ENCODE measurements around the gene KXD1. TPM values are rescaled to one million over a fixed set of nuclear protein-coding genes. Genes with fewer than 3 reads are reported as not detected.
"Not testable (repeated sequence)": the region's sequence is repeated elsewhere in the genome, so short reads cannot be mapped to it uniquely, and the experiment has no call there.

KXD1 gene
- total RNA-seq, 1 experiment from 2014 or later, result 117 TPM

DNA sequence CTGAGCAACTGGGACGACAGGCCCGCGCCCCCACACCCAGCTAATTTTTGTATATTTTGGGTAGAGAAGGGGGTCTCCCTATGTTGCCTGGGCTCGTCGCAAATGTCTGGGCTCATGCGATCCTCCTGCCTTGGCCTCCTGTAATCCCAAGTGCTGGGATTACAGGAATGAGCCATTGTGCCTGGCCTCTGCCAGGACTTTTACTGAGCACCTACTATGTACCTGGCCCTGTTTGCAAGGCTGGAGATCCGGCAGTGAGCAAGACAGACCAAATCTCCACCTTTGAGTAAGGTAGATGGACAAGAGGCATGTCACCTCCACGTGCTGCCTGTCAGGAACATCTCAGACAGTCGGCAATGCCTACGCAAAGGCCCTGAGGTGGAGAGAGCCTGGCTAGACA is 21.2 kb upstream of the KXD1 start:
- DNase-seq (ENCODE audit: low spot score), result no peak

DNA sequence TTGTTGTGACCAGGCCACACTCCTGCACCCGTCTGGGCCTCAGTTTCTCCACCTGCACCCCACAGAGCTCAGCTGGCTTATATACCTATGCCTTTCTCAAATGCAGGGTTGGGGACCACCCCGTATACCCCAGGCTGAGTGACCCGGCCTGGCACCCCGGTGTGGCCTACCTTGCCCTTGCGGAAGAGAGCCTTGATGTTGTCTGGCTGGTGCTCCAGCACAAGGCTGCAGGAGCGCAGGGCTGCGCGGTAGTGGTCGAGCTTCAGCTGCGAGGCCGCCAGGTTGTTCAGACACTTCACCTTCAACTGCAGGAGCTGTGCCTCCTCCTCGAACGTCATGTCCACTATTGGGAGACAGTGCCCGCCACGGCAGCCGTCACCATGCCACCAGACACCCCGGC is 20.2 kb upstream of the KXD1 start:
- DNase-seq (ENCODE audit: low spot score), result no peak

DNA sequence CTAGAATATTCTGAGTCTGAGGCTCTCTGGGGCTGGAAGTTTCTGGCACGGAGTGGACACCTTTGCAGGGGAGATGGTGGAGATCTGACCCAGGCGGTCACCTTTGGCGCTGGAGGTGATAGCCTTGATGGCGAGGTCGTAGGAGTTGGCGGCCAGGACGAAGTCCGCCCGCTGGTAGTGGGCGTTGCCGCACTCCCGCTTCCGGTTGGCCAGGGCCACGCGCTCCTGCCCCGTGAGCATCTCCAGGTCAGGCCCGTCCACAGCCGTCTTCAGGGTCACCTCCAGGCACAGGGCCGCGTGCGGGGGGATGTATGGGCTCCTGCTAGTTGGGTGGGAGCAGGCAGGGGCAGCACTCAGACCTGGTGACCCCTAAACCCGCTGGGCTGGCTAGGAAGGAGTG is 19.6 kb upstream of the KXD1 start:
- no peak for DNase-seq (ENCODE audit: low spot score)

GRCh38 chr19:18539372-18539771 is 18.3 kb upstream of the KXD1 start:
- no peak for DNase-seq (ENCODE audit: low spot score)

- DNase-seq (ENCODE audit: low spot score), result not testable (repeated sequence)
Observed at GRCh38 chr19:18540200-18540599, 17.5 kb upstream of the KXD1 start.

GRCh38 chr19:18541258-18541991 is 16.2 kb upstream of the KXD1 start:
- DNase-seq (ENCODE audit: low spot score), result no peak

GRCh38 chr19:18541992-18542940 is 15.4 kb upstream of the KXD1 start:
- DNase-seq (ENCODE audit: low spot score), result no peak

GRCh38 chr19:18542941-18543813 is 14.5 kb upstream of the KXD1 start, which contains the start of gene FKBP8:
FKBP8 (minus strand) TSS chr19:18543573; CDS start chr19:18541970, 1,603 bp downstream.
- DNase-seq (ENCODE audit: low spot score), result peak; percentile 76

GRCh38 chr19:18543814-18544475 is 13.7 kb upstream of the KXD1 start:
- peak; percentile 72 for DNase-seq (ENCODE audit: low spot score)

GRCh38 chr19:18551631-18552030 is 6.0 kb upstream of the KXD1 start:
- no peak for DNase-seq (ENCODE audit: low spot score)

- DNase-seq (ENCODE audit: low spot score), result no peak
Observed at GRCh38 chr19:18558202-18558555, 509 bp downstream of the KXD1 start.

DNA sequence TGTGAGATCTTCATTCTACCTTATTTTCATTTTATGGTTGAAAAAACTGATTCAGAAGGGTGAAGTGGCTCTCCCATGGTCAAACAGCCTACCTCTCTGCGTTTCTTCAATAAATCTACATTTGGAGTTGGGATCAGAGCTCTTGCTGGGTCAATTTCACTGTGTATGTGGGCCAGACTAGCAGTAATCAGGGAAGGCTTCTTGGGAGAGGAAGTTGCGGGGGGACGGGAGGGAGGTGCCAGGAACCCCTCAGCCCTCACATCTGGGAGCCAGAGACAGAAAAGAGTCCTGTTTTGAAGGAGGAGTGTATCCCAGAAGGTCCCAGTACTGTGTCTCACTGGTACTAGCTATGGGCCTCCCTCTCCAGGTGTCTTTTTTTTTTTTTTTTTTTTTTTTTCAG is 934 bp downstream of the KXD1 start:
- no peak for DNase-seq (ENCODE audit: low spot score)

GRCh38 chr19:18559685-18560084 is 2.0 kb downstream of the KXD1 start:
- no peak for DNase-seq (ENCODE audit: low spot score)

DNA sequence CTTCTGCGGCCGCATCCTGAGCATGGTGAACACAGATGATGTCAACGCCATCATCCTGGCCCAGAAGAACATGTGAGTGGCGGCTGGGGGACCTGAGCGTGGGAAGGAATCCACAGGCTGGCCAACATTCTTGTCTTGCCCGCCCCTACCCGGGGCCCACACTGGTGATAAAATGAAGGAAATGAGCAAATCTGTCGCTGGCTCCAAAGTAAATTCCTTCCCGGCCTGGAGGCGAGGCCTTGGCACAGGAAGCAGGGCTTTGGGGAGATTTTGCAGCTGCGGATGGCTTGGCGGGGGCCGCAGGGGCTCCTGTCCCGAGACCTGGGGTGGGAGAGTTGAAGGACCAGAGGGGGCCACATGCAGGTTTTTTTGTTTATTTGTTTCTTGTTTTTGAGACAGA is 4.4 kb downstream of the KXD1 start:
- no peak for DNase-seq (ENCODE audit: low spot score)

GRCh38 chr19:18566953-18567352 is 9.3 kb downstream of the KXD1 start:
- no peak for DNase-seq (ENCODE audit: low spot score)

- no peak for DNase-seq (ENCODE audit: low spot score)
Observed at GRCh38 chr19:18568367-18568766, 10.7 kb downstream of the KXD1 start.

GRCh38 chr19:18571564-18572344 is 14.1 kb downstream of the KXD1 start, which contains the start of gene UBA52:
UBA52 (plus strand) TSS chr19:18571857; CDS start chr19:18573301, 1,444 bp downstream.
- DNase-seq (ENCODE audit: low spot score), result peak; percentile 95

DNA sequence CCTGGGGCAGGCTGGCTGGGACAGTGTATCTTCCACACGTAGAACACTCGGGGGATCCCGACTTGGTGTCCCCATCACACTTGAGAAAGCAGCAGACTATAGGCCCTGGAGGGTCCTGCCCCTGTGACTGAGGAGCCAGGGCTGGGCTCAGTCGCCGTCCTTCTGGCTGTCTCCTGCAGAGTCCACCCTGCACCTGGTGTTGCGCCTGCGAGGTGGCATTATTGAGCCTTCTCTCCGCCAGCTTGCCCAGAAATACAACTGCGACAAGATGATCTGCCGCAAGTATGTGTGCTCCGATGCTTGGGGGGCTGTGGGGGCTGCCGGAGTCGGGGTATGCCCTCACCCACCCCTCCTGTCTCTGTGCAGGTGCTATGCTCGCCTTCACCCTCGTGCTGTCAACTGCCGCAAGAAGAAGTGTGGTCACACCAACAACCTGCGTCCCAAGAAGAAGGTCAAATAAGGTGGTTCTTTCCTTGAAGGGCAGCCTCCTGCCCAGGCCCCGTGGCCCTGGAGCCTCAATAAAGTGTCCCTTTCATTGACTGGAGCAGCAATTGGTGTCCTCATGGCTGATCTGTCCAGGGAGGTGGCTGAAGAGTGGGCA is 17.1 kb downstream of the KXD1 start:
- DNase-seq (ENCODE audit: low spot score), result no peak

GRCh38 chr19:18576383-18576782 is 18.7 kb downstream of the KXD1 start:
- no peak for DNase-seq (ENCODE audit: low spot score)

- no peak for DNase-seq (ENCODE audit: low spot score)
Observed at GRCh38 chr19:18577365-18577914, 19.8 kb downstream of the KXD1 start.
